Endothelial cell of umbilical vein (primary cell): Measurements from ENCODE around the gene SEMA3A. TPM values are rescaled to one million over a fixed set of nuclear protein-coding genes. Genes with fewer than 3 reads are reported as not detected.

ENCODE experiments used
- BruUV-seq: library from RNA; stranded (reverse); fragments of 400-500 nt; replicated peaks from 2 replicates; lab custom pipeline; 2021; lab: Mats Ljungman, UMichigan
- CTCF ChIA-PET: fragments of 300-600, 350-600 bp; sonication (Branson Sonifier 250); formaldehyde crosslinking; loops from one replicate; lab custom pipeline; 2021; ENCODE audit warnings: antibody characterized with exemption, inconsistent platforms; lab: Charles Lee
- POLR2A ChIA-PET: fragments of 300-600, 350-600 bp; sonication (Branson Sonifier 250); formaldehyde crosslinking; loops from one replicate; lab custom pipeline; 2021; ENCODE audit warnings: antibody characterized with exemption, inconsistent platforms; lab: Charles Lee
- DNase-seq: peaks from one replicate; pipeline ENCODE4 v3.0.0-alpha.2; 2011; ENCODE audit warnings: low read depth, low spot score
- FAIRE-seq: peaks from 2 replicates; lab custom pipeline; 2011; peaks lifted over from hg19 to GRCh38; lab: Jason Lieb, UNC
- H2AFZ ChIP-seq: 2 replicates; pipeline ENCODE4 v1.6.0; 2012; ENCODE audit warnings: low read depth, low read length, control low read depth, inconsistent platforms
- H3K27ac ChIP-seq: 2 replicates; pipeline ENCODE4 v1.5.1; 2011; ENCODE audit warnings: low read depth, mild to moderate bottlenecking, control low read depth, low read length, moderate library complexity; ENCODE audit not compliant: insufficient read depth
- H3K27me3 ChIP-seq, 2 experiments: 2 replicates each; pipeline versions ENCODE4 v1.6.0 to v1.6.1; 2011; ENCODE audit warnings: low read length in 2 of 2, mixed read lengths in 1 of 2; ENCODE audit not compliant: control insufficient read depth in 2 of 2, insufficient read depth in 2 of 2
- H3K36me3 ChIP-seq, 2 experiments: 2 replicates in 1 of 2; 3 replicates in 1 of 2; pipeline ENCODE4 v1.5.1; 2011; ENCODE audit warnings: low read length in 2 of 2, mild to moderate bottlenecking in 1 of 2, moderate library complexity in 1 of 2; ENCODE audit not compliant: control insufficient read depth in 2 of 2, insufficient read depth in 2 of 2; ENCODE audit errors: extremely low read depth in 1 of 2
- H3K4me1 ChIP-seq: 3 replicates; pipeline ENCODE4 v1.5.1; 2011; ENCODE audit warnings: mild to moderate bottlenecking, low read length; ENCODE audit not compliant: control insufficient read depth, insufficient read depth; ENCODE audit errors: extremely low read depth
- H3K4me2 ChIP-seq: 2 replicates; pipeline ENCODE4 v1.6.1; 2011; ENCODE audit warnings: low read length, control low read depth, mixed read lengths; ENCODE audit not compliant: insufficient read depth
- H3K4me3 ChIP-seq, 3 experiments: fragments of 200-600 bp in 1 of 3; sonication (generic), shearing (Covaris generic) in 1 of 3; replicated peaks in 1 of 3; 2 replicates each; pipeline ENCODE4 v1.5.1; 2011 to 2016; ENCODE audit warnings: control low read depth in 3 of 3, low read length in 3 of 3, mild to moderate bottlenecking in 2 of 3, inconsistent platforms in 1 of 3, low read depth in 1 of 3, moderate library complexity in 1 of 3; ENCODE audit not compliant: insufficient read depth in 1 of 3
- H3K79me2 ChIP-seq: 2 replicates; pipeline ENCODE4 v1.6.0; 2012; ENCODE audit warnings: low read length, inconsistent platforms; ENCODE audit not compliant: control insufficient read depth, insufficient read depth
- H3K9ac ChIP-seq: replicated peaks from 2 replicates; pipeline ENCODE3; 2011; ENCODE audit warnings: low read length, control low read depth; ENCODE audit not compliant: insufficient read depth; ENCODE audit errors: extremely low read depth
- H3K9me1 ChIP-seq: replicated peaks from 3 replicates; pipeline ENCODE4 v1.6.0; 2011; ENCODE audit warnings: mild to moderate bottlenecking, low read length; ENCODE audit not compliant: control insufficient read depth, insufficient read depth; ENCODE audit errors: extremely low read depth
- H3K9me3 ChIP-seq: replicated peaks from 2 replicates; pipeline ENCODE4 v1.5.1; 2012; ENCODE audit warnings: low read length, inconsistent platforms; ENCODE audit not compliant: control insufficient read depth, insufficient read depth
- H4K20me1 ChIP-seq: replicated peaks from 2 replicates; pipeline ENCODE3; 2011; ENCODE audit warnings: mild to moderate bottlenecking, low read length; ENCODE audit not compliant: control insufficient read depth, insufficient read depth; ENCODE audit errors: extremely low read depth
- EZH2 ChIP-seq: IDR thresholded peaks from 2 replicates; pipeline ENCODE4 v1.6.1; 2012; ENCODE audit warnings: borderline replicate concordance, low read depth, mild to moderate bottlenecking, moderate library complexity, low read length, inconsistent platforms; ENCODE audit not compliant: severe bottlenecking
- FOS ChIP-seq: IDR thresholded peaks from 2 replicates; pipeline ENCODE4 v1.6.1; 2011; ENCODE audit warnings: mild to moderate bottlenecking, low read length, moderate library complexity, borderline replicate concordance; ENCODE audit not compliant: insufficient read depth
- GATA2 ChIP-seq: IDR thresholded peaks from 2 replicates; pipeline ENCODE4 v1.7.0; 2011; ENCODE audit warnings: low read depth, mild to moderate bottlenecking, moderate library complexity, mixed read lengths, low read length; ENCODE audit not compliant: insufficient read length, insufficient read depth
- JUN ChIP-seq: IDR thresholded peaks from 2 replicates; pipeline ENCODE4 v1.6.1; 2011; ENCODE audit warnings: borderline replicate concordance, low read depth; ENCODE audit not compliant: insufficient read length, insufficient read depth
- MYC ChIP-seq: IDR thresholded peaks from one replicate; pipeline ENCODE4 v1.6.1; 2011; ENCODE audit warnings: mild to moderate bottlenecking, low read depth, low read length
- POLR2A ChIP-seq: IDR thresholded peaks from 2 replicates; pipeline ENCODE4 v1.6.1; 2012; ENCODE audit warnings: low read depth, mild to moderate bottlenecking, control low read depth, low read length
- POLR2AphosphoS5 ChIP-seq: IDR thresholded peaks from 2 replicates; pipeline ENCODE4 v1.6.1; 2012; ENCODE audit warnings: low read depth, mild to moderate bottlenecking, control low read depth, low read length, moderate library complexity; ENCODE audit not compliant: insufficient read depth
- dilution Hi-C: fragments of 300-500 bp; cut with MboI; formaldehyde crosslinking; loops from one replicate; pipeline ENCODE4 v1.15.0; 2019; ENCODE audit warnings: low sequenced_read_pairs; ENCODE audit not compliant: extremely low pct_ligation_motif_present
- intact Hi-C: fragments of 100-400 bp; cut with micrococcal nuclease; formaldehyde crosslinking; loops from one replicate; pipeline ENCODE4 v1.10.0; 2022
- polyA plus RNA-seq, 4 experiments: library from polyadenylated mRNA; depleted of rRNA in 3 of 4; stranded (reverse) in 3 of 4; unstranded in 1 of 4; fragments of >200 nt; gene quantifications; 2 replicates each; pipeline versions ENCODE4 v1.2.1 to v1.2.3, GENCODE V29; 2011 to 2012; ENCODE audit warnings: missing spikeins in 1 of 4
- total RNA-seq: library from RNA; stranded (reverse); gene quantifications from 2 replicates; pipeline ENCODE4 v1.2.3, GENCODE V29; 2021
- TF ChIP-seq, protein P1 (sequence below), 2 donors: IDR thresholded peaks; 1 replicate in 1 of 2; 2 replicates in 1 of 2; pipeline ENCODE4 v1.5.1; 2011; ENCODE audit warnings: low read length in 2 of 2, mild to moderate bottlenecking in 2 of 2, moderate library complexity in 2 of 2, control low read depth in 1 of 2, inconsistent platforms in 1 of 2, low read depth in 1 of 2; ENCODE audit not compliant: insufficient read depth in 1 of 2; ENCODE audit errors: extremely low read depth in 1 of 2
- TF ChIP-seq, protein P2 (sequence below): IDR thresholded peaks from 2 replicates; pipeline ENCODE4 v1.6.1; 2011; ENCODE audit not compliant: insufficient read depth, insufficient read length

SEMA3A gene
- total and polyA plus RNA-seq, 2 donors (not counting 3 experiments of a cell fraction or from before 2014, with no cell fraction given): 0.68 to 1.2 TPM

DNA sequence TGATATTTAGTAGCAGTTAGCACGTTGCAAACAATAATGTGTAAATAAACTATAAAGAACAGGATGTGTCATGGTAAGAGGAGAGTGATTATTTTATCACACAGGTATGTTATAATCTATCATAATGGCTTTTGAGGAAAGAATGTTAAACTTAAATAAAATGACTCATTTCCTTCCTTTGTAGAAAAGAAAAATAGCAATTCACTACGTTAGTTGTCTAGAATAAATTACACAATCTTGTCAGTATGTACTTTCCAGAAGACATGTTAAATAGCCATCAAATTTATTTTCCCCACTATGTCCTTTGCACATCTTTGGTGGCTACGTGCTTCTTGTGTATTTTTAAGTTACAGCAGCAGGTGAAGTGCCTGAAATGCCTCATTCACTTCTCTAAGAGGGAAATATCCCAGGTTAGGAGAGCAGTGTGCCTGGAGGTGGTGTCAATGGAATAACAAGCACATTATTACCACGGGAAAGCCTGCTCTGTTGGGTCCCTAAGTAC, 133.8 kb downstream of the SEMA3A start:
- peak; percentile 60 for FAIRE-seq
- Histone ChIP-seq H3K9me3 (no peaks in the 10 kb centered on the region), H3K4me3 (peak overlapping the region in 1 of 3 experiments; percentile 32), H3K27me3 (no peaks in the 10 kb centered on the region), H3K4me1 (peaks cover 24% of the 10 kb centered on the region), H2AFZ (peak overlapping the region; percentile 84), H3K79me2 (no peaks in the 10 kb centered on the region), H3K27ac (peak overlapping the region; percentile 89), H3K4me2 (peak overlapping the region; percentile 86), H3K9ac (peak overlapping the region; percentile 73), H3K9me1 (no peaks in the 10 kb centered on the region), H3K36me3 (no peaks in the 10 kb centered on the region), H4K20me1 (no peaks in the 10 kb centered on the region)
- ChIA-PET CTCF (interaction anchor here (0.9 kb wide), 1 partner anchor 128 kb away, joined by 3 read pairs; no protein-coding TSS in a partner anchor), POLR2A (no interaction called here)
- no TSS peak for BruUV-seq
- dilution Hi-C loops: no loop called here
- peak; percentile 77 for DNase-seq
- TF ChIP-seq, protein P1, sequence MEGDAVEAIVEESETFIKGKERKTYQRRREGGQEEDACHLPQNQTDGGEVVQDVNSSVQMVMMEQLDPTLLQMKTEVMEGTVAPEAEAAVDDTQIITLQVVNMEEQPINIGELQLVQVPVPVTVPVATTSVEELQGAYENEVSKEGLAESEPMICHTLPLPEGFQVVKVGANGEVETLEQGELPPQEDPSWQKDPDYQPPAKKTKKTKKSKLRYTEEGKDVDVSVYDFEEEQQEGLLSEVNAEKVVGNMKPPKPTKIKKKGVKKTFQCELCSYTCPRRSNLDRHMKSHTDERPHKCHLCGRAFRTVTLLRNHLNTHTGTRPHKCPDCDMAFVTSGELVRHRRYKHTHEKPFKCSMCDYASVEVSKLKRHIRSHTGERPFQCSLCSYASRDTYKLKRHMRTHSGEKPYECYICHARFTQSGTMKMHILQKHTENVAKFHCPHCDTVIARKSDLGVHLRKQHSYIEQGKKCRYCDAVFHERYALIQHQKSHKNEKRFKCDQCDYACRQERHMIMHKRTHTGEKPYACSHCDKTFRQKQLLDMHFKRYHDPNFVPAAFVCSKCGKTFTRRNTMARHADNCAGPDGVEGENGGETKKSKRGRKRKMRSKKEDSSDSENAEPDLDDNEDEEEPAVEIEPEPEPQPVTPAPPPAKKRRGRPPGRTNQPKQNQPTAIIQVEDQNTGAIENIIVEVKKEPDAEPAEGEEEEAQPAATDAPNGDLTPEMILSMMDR (IDR thresholded peaks at IDR 0.05; ENCODE audit: extremely low read depth in 1 of 2, insufficient read depth in 1 of 2, low read depth in 1 of 2, low read length in 2 of 2): no peak
- TF ChIP-seq JUN (peak; percentile 92), FOS (peak; percentile 32)
- intact Hi-C loops: loop anchor here (1.0 to 2.0 kb wide), 3 partner anchors 36 to 577 kb away; no protein-coding TSS in a partner anchor

DNA sequence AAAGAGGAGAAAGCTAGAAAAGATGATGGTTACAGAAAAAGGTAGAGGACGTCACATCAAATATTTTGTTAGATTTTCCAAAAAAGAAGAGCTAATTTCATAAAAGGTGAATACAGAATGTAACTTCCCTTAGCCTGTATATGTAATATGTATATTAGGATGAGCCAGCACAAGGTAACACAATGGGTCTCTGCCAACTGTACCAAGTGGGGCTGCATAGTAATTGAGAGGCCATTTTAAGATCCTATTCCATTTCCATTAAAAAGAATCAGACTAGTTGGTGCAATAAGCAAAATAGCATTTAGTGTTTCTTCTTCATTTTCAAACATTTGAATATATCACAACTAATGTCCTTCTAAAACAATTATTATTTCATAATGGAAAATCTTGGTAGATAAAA, 134.6 kb downstream of the SEMA3A start:
- Histone ChIP-seq H3K9ac (peak overlapping the region; percentile 31), H3K27me3 (no peaks in the 10 kb centered on the region), H2AFZ (no peak overlapping the region), H3K36me3 (no peaks in the 10 kb centered on the region), H3K79me2 (no peaks in the 10 kb centered on the region), H3K27ac (peak overlapping the region; percentile 89), H4K20me1 (no peaks in the 10 kb centered on the region), H3K4me1 (peaks cover 24% of the 10 kb centered on the region), H3K9me1 (no peaks in the 10 kb centered on the region), H3K9me3 (no peaks in the 10 kb centered on the region), H3K4me3 (no peak overlapping the region), H3K4me2 (no peak overlapping the region)
- DNase-seq (no peak), FAIRE-seq (no peak)
- dilution Hi-C loops: no loop called here
- TF ChIP-seq POLR2AphosphoS5 (no peak), EZH2 (no peak), FOS (no peak), GATA2 (no peak), POLR2A (no peak), MYC (no peak)
- TF ChIP-seq, protein P1 (IDR thresholded peaks at IDR 0.05; ENCODE audit: extremely low read depth in 1 of 2, insufficient read depth in 1 of 2, low read depth in 1 of 2, low read length in 2 of 2): no peak
- TF ChIP-seq, protein P2, sequence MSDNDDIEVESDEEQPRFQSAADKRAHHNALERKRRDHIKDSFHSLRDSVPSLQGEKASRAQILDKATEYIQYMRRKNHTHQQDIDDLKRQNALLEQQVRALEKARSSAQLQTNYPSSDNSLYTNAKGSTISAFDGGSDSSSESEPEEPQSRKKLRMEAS: no peak
- intact Hi-C loops: loop anchor here (1.0 to 2.0 kb wide), 2 partner anchors 35 to 53 kb away; no protein-coding TSS in a partner anchor
- no TSS peak for BruUV-seq
- POLR2A ChIA-PET: no interaction called here
- CTCF ChIA-PET: interaction anchor here (0.9 kb wide), 1 partner anchor 129 kb away, joined by 3 read pairs; no protein-coding TSS in a partner anchor
